SK-N-SH (cell line): Measurements from ENCODE around the gene CCDC69. TPM values are rescaled to one million over a fixed set of nuclear protein-coding genes. Genes with fewer than 3 reads are reported as not detected.

Source experiments
- CTCF ChIA-PET: fragments of 300-600, 350-600 bp; formaldehyde crosslinking; extraction: SDS; loops from one replicate; lab custom pipeline; 2021; lab: Yijun Ruan, JAX
- POLR2A ChIA-PET: fragments of 350-600 bp; sonication (Branson Sonifier 250); formaldehyde crosslinking; extraction: SDS; loops from one replicate; lab custom pipeline; 2020; ENCODE audit warnings: antibody characterized with exemption, inconsistent platforms; lab: Yijun Ruan, JAX
- DNase-seq: peaks from one replicate; pipeline ENCODE4 v3.0.0; 2012
- H2AFZ ChIP-seq: fragments of 200-600 bp; sonication (generic); 2 replicates; pipeline ENCODE4 v1.8.1; 2016; ENCODE audit warnings: antibody characterized with exemption, mild to moderate bottlenecking, low read depth
- H3F3A ChIP-seq: fragments of 200-600 bp; sonication (generic); replicated peaks from 2 replicates; pipeline ENCODE3; 2016; ENCODE audit warnings: antibody characterized with exemption, mild to moderate bottlenecking; ENCODE audit not compliant: insufficient read depth
- H3K27ac ChIP-seq, 2 experiments: fragments of 200-500 bp in 1 of 2; fragments of 200-600 bp in 1 of 2; sonication (Bioruptor generic) in 1 of 2; sonication (generic), shearing (Covaris generic) in 1 of 2; 2 replicates each; pipeline versions ENCODE4 v1.5.1 to v1.6.1; 2014 to 2016; ENCODE audit warnings: low read depth in 2 of 2, inconsistent platforms in 1 of 2, low read length in 1 of 2, mild to moderate bottlenecking in 1 of 2, mixed read lengths in 1 of 2
- H3K27me3 ChIP-seq: fragments of 200-600 bp; sonication (generic), shearing (Covaris generic); 2 replicates; pipeline ENCODE4 v1.6.1; 2016; ENCODE audit warnings: mixed run types; ENCODE audit not compliant: insufficient read depth
- H3K36me3 ChIP-seq, 2 experiments: fragments of 200-500 bp in 1 of 2; fragments of 200-600 bp in 1 of 2; sonication (Bioruptor generic) in 1 of 2; sonication (generic) in 1 of 2; replicated peaks in 1 of 2; 2 replicates each; pipeline versions ENCODE3 to v1.5.1; 2014 to 2016; ENCODE audit warnings: low read length in 1 of 2, mild to moderate bottlenecking in 1 of 2; ENCODE audit not compliant: insufficient read depth in 2 of 2, control insufficient read depth in 1 of 2
- H3K4me1 ChIP-seq, 2 experiments: fragments of 200-500 bp in 1 of 2; fragments of 200-600 bp in 1 of 2; sonication (Bioruptor generic) in 1 of 2; sonication (generic), shearing (Covaris generic) in 1 of 2; 2 replicates each; pipeline versions ENCODE4 v1.5.1 to v1.6.1; 2014 to 2016; ENCODE audit warnings: low read depth in 1 of 2, low read length in 1 of 2, mixed run types in 1 of 2; ENCODE audit not compliant: insufficient read depth in 2 of 2, control insufficient read depth in 1 of 2
- H3K4me2 ChIP-seq: fragments of 200-600 bp; sonication (generic), shearing (Covaris generic); 2 replicates; pipeline ENCODE4 v1.6.1; 2017; ENCODE audit warnings: mixed run types
- H3K4me3 ChIP-seq, 2 experiments: fragments of 200-500 bp in 1 of 2; fragments of 200-600 bp in 1 of 2; sonication (Bioruptor generic) in 1 of 2; sonication (generic), shearing (Covaris generic) in 1 of 2; 2 replicates each; pipeline versions ENCODE4 v1.5.1 to v1.8.1; 2014 to 2016; ENCODE audit warnings: low read depth in 2 of 2, inconsistent platforms in 1 of 2, low read length in 1 of 2, mild to moderate bottlenecking in 1 of 2, mixed read lengths in 1 of 2, moderate library complexity in 1 of 2
- H3K79me2 ChIP-seq: fragments of 200-600 bp; sonication (generic); 2 replicates; pipeline ENCODE4 v1.8.1; 2017; ENCODE audit warnings: mild to moderate bottlenecking; ENCODE audit not compliant: insufficient read depth
- H3K9ac ChIP-seq: fragments of 200-600 bp; sonication (generic); 2 replicates; pipeline ENCODE4 v1.6.1; 2017; ENCODE audit warnings: mixed run types
- H3K9me2 ChIP-seq: fragments of 200-600 bp; sonication (generic); 2 replicates; pipeline ENCODE4 v1.6.1; 2017; ENCODE audit warnings: mixed run types
- H3K9me3 ChIP-seq: fragments of 200-600 bp; sonication (generic); 2 replicates; pipeline ENCODE4 v1.6.1; 2017; ENCODE audit warnings: mixed run types, mild to moderate bottlenecking, moderate library complexity
- H4K20me1 ChIP-seq: fragments of 200-600 bp; sonication (generic); 2 replicates; pipeline ENCODE4 v1.6.1; 2017; ENCODE audit warnings: mild to moderate bottlenecking, mixed run types; ENCODE audit not compliant: insufficient read depth
- CHD2 ChIP-seq: fragments of 150-350 bp; IDR thresholded peaks from 2 replicates; pipeline ENCODE4 v1.6.1; 2018; ENCODE audit warnings: low read length; ENCODE audit not compliant: partially characterized antibody
- EZH2phosphoT487 ChIP-seq: fragments of 200-600 bp; sonication (generic); IDR thresholded peaks from 2 replicates; pipeline ENCODE4 v1.6.1; 2017; ENCODE audit warnings: low read depth, mixed run types, mild to moderate bottlenecking, antibody characterized with exemption, moderate library complexity, borderline replicate concordance
- FOSL2 ChIP-seq: IDR thresholded peaks from 2 replicates; pipeline ENCODE4 v1.4.0; 2012; ENCODE audit warnings: low read depth, mild to moderate bottlenecking, moderate library complexity, borderline replicate concordance
- FOXJ3 ChIP-seq: sonication (generic); formaldehyde crosslinking; IDR thresholded peaks from 2 replicates; pipeline ENCODE4 v1.5.1; 2020; ENCODE audit warnings: mild to moderate bottlenecking, missing genetic modification reagents
- GABPA ChIP-seq: IDR thresholded peaks from 2 replicates; pipeline ENCODE4 v1.4.0; 2012; ENCODE audit warnings: low read depth, mild to moderate bottlenecking
- GATA2 ChIP-seq: sonication (generic); formaldehyde crosslinking; IDR thresholded peaks from 2 replicates; pipeline ENCODE4 v1.5.0; 2020; ENCODE audit warnings: mild to moderate bottlenecking, missing genetic modification reagents
- JUND ChIP-seq: IDR thresholded peaks from 2 replicates; pipeline ENCODE4 v1.4.0; 2012
- MXI1 ChIP-seq: IDR thresholded peaks from 2 replicates; pipeline ENCODE4 v1.6.1; 2012; ENCODE audit warnings: mild to moderate bottlenecking, low read depth, low read length, improper control_type of control experiment
- NRF1 ChIP-seq: IDR thresholded peaks from 2 replicates; pipeline ENCODE4 v1.6.1; 2012; ENCODE audit warnings: low read depth, mild to moderate bottlenecking, low read length
- POLR2AphosphoS5 ChIP-seq: IDR thresholded peaks from 2 replicates; pipeline ENCODE4 v1.6.1; 2012; ENCODE audit warnings: low read depth, low read length
- RAD21 ChIP-seq: IDR thresholded peaks from 2 replicates; pipeline ENCODE4 v1.6.1; 2012; ENCODE audit warnings: mild to moderate bottlenecking, low read length
- RCOR1 ChIP-seq: fragments of 150-350 bp; IDR thresholded peaks from 2 replicates; pipeline ENCODE4 v1.6.1; 2017; ENCODE audit warnings: antibody characterized with exemption, low read length
- RXRA ChIP-seq: IDR thresholded peaks from 2 replicates; pipeline ENCODE4 v1.4.0; 2012; ENCODE audit warnings: low read depth, mild to moderate bottlenecking, borderline replicate concordance
- SIN3A ChIP-seq: IDR thresholded peaks from 2 replicates; pipeline ENCODE4 v1.6.1; 2012; ENCODE audit warnings: low read depth, mild to moderate bottlenecking, low read length, moderate library complexity, borderline replicate concordance
- TAF1 ChIP-seq: IDR thresholded peaks from 2 replicates; pipeline ENCODE4 v1.6.1; 2012; ENCODE audit warnings: low read depth, mild to moderate bottlenecking, low read length, moderate library complexity, borderline replicate concordance
- TCF12 ChIP-seq: IDR thresholded peaks from 2 replicates; pipeline ENCODE4 v1.4.0; 2012
- TEAD4 ChIP-seq: IDR thresholded peaks from 2 replicates; pipeline ENCODE4 v1.4.0; 2012; ENCODE audit warnings: mild to moderate bottlenecking, borderline replicate concordance; ENCODE audit not compliant: insufficient read depth
- YY1 ChIP-seq: IDR thresholded peaks from 2 replicates; pipeline ENCODE4 v1.4.0; 2012; ENCODE audit warnings: low read depth, mild to moderate bottlenecking
- WGBS: methylation state at CpG from one replicate; pipeline ENCODE4 v1.1.6; 2017; ENCODE audit warnings: low lambda C conversion rate; 5-methylcytosine and 5-hydroxymethylcytosine counted together
- polyA plus RNA-seq, 3 experiments: library from polyadenylated mRNA; depleted of rRNA; stranded (reverse); fragments of >200 nt; gene quantifications; 2 replicates each; pipeline ENCODE4 v1.2.3, GENCODE V29; 2012
- TF ChIP-seq, protein P1 (sequence below): IDR thresholded peaks from 2 replicates; pipeline ENCODE4 v1.4.0; 2012; ENCODE audit warnings: low read depth
- TF ChIP-seq, protein P2 (sequence below): fragments of 150-350 bp; IDR thresholded peaks from 2 replicates; pipeline ENCODE4 v1.6.1; 2016; ENCODE audit warnings: mild to moderate bottlenecking, low read depth, low read length
- TF ChIP-seq, protein P3 (sequence below): IDR thresholded peaks from 2 replicates; pipeline ENCODE4; 2012
- TF ChIP-seq, protein P4 (sequence below): IDR thresholded peaks from 2 replicates; pipeline ENCODE4 v1.4.0; 2012; ENCODE audit warnings: low read depth, borderline replicate concordance

CCDC69 gene
- polyA plus RNA-seq, 1 of the 3 experiments (the other 2 are of a cell fraction): 0.38 TPM

DNA sequence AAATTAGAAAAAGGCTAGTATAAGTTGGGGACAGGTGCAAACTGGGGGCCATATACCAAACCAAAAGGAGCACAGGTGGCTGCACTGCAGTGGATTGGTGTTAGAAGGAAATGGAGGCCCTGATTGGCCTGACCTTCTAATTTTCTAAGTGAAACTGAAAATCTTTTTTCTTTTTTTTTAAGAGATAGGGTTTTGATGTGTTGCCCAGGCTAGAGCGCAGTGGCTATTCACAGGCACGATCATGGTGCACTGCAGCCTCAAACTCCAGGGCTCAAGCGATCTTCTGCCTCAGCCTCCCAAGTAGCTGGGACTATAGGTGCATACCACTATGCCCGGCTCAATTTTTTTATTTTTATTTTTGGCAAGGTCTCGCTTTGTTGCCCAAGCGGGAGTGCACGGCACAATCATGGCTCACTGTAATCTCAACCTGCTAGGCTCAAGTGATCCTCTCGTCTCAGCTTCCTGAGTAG lies 9.8 kb upstream of the CCDC69 start:
- no peak for DNase-seq
- H3K79me2 ChIP-seq: no peaks in the 10 kb centered on the region
- no peak overlapping the region for H3K4me2 ChIP-seq
- WGBS: 72% methylated on average over 8 of the region's 8 CpGs
- ChIA-PET CTCF (interaction anchor here (1.5 kb wide), 2 partner anchors 66 to 182 kb away, joined by 3 read pairs; no protein-coding TSS in a partner anchor), POLR2A (no interaction called here)
- no peaks in the 10 kb centered on the region for H3K36me3 ChIP-seq
- no peak overlapping the region for H2AFZ ChIP-seq
- no peak overlapping the region for H3K9ac ChIP-seq
- no peaks in the 10 kb centered on the region for H3F3A ChIP-seq
- no peak overlapping the region for H3K4me3 ChIP-seq
- H3K27me3 ChIP-seq: no peaks in the 10 kb centered on the region; the same call in 1 of the 2 replicates
- no peaks in the 10 kb centered on the region for H4K20me1 ChIP-seq
- no peak for TF ChIP-seq GABPA
- TF ChIP-seq MXI1: no peak
- TF ChIP-seq RXRA: no peak
- no peak for TF ChIP-seq FOXJ3 (CRISPR knock-in tag)
- no peak for TF ChIP-seq RCOR1
- no peak for TF ChIP-seq POLR2AphosphoS5
- TF ChIP-seq, protein P1, sequence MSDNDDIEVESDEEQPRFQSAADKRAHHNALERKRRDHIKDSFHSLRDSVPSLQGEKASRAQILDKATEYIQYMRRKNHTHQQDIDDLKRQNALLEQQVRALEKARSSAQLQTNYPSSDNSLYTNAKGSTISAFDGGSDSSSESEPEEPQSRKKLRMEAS: no peak
- TF ChIP-seq TEAD4: no peak
- TF ChIP-seq SIN3A: no peak
- TF ChIP-seq, protein P2, sequence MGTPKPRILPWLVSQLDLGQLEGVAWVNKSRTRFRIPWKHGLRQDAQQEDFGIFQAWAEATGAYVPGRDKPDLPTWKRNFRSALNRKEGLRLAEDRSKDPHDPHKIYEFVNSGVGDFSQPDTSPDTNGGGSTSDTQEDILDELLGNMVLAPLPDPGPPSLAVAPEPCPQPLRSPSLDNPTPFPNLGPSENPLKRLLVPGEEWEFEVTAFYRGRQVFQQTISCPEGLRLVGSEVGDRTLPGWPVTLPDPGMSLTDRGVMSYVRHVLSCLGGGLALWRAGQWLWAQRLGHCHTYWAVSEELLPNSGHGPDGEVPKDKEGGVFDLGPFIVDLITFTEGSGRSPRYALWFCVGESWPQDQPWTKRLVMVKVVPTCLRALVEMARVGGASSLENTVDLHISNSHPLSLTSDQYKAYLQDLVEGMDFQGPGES: no peak
- TF ChIP-seq TAF1: no peak
- no peak for TF ChIP-seq GATA2
- TF ChIP-seq CHD2: no peak
- TF ChIP-seq, protein P3, sequence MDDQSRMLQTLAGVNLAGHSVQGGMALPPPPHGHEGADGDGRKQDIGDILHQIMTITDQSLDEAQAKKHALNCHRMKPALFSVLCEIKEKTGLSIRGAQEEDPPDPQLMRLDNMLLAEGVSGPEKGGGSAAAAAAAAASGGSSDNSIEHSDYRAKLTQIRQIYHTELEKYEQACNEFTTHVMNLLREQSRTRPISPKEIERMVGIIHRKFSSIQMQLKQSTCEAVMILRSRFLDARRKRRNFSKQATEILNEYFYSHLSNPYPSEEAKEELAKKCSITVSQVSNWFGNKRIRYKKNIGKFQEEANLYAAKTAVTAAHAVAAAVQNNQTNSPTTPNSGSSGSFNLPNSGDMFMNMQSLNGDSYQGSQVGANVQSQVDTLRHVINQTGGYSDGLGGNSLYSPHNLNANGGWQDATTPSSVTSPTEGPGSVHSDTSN: no peak
- TF ChIP-seq JUND: no peak
- no peak for TF ChIP-seq FOSL2
- TF ChIP-seq TCF12: no peak
- no peak overlapping the region for H3K27ac ChIP-seq
- H3K4me1 ChIP-seq: no peaks in the 10 kb centered on the region
- no peaks in the 10 kb centered on the region for H3K9me3 ChIP-seq
- no peaks in the 10 kb centered on the region for H3K9me2 ChIP-seq

DNA sequence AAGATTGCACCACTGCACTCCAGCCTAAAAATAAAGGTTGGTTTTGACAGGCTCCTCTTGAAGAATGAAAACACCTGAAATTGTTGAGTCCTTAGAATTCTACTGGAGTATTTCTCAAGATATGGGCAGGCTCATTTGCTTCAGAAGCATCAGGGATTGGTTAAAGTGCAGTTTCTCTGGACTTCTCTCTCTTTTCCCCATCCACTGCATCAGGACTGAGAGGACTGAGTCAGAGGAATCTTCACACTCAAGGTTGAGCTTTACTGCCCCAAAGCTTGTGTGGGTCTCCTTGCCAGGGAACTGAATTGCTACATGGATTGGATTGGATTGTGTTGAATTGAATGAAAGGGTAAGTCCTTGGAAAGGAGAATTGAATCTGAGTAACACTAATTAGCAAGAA lies 7.5 kb upstream of the CCDC69 start:
- no peak for TF ChIP-seq GATA2
- no peak for TF ChIP-seq EZH2phosphoT487
- TF ChIP-seq YY1: no peak
- TF ChIP-seq RAD21: no peak
- TF ChIP-seq, protein P4, sequence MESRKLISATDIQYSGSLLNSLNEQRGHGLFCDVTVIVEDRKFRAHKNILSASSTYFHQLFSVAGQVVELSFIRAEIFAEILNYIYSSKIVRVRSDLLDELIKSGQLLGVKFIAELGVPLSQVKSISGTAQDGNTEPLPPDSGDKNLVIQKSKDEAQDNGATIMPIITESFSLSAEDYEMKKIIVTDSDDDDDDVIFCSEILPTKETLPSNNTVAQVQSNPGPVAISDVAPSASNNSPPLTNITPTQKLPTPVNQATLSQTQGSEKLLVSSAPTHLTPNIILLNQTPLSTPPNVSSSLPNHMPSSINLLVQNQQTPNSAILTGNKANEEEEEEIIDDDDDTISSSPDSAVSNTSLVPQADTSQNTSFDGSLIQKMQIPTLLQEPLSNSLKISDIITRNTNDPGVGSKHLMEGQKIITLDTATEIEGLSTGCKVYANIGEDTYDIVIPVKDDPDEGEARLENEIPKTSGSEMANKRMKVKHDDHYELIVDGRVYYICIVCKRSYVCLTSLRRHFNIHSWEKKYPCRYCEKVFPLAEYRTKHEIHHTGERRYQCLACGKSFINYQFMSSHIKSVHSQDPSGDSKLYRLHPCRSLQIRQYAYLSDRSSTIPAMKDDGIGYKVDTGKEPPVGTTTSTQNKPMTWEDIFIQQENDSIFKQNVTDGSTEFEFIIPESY: no peak
- TF ChIP-seq RXRA: no peak
- no peak for TF ChIP-seq TCF12
- no peak for TF ChIP-seq TEAD4
- TF ChIP-seq POLR2AphosphoS5: no peak
- TF ChIP-seq, protein P1: no peak
- no peak for TF ChIP-seq GABPA
- TF ChIP-seq NRF1: no peak
- no peak for TF ChIP-seq CHD2
- no peak overlapping the region for H2AFZ ChIP-seq
- ChIA-PET POLR2A (no interaction called here), CTCF (interaction anchor here (1.9 to 2.7 kb wide), 2 partner anchors 9 to 66 kb away, joined by 5 to 13 read pairs; no protein-coding TSS in a partner anchor)
- H4K20me1 ChIP-seq: no peaks in the 10 kb centered on the region
- H3K9ac ChIP-seq: no peak overlapping the region
- H3F3A ChIP-seq: no peaks in the 10 kb centered on the region
- H3K27me3 ChIP-seq: no peaks in the 10 kb centered on the region; the same call in 1 of the 2 replicates
- no peak for DNase-seq
- H3K4me2 ChIP-seq: no peak overlapping the region
- no peaks in the 10 kb centered on the region for H3K36me3 ChIP-seq
- H3K79me2 ChIP-seq: no peaks in the 10 kb centered on the region
- H3K9me3 ChIP-seq: no peaks in the 10 kb centered on the region
- no peak overlapping the region for H3K4me3 ChIP-seq
- no peak overlapping the region for H3K27ac ChIP-seq
- H3K9me2 ChIP-seq: no peaks in the 10 kb centered on the region
- no peaks in the 10 kb centered on the region for H3K4me1 ChIP-seq
